GM18505 (cell line): Measurements from ENCODE around the gene PRAMEF12.
"Not testable (repeated sequence)": the region's sequence is repeated elsewhere in the genome, so short reads cannot be mapped to it uniquely, and the experiment has no call there.

Experiments
- ATAC-seq: cut with Tn5 transposase; IDR thresholded peaks from one replicate; pipeline ENCODE4 v1.9.1; 2021; ENCODE audit not compliant: unreplicated experiment
- POLR2A ChIP-seq: IDR thresholded peaks from 4 replicates; pipeline ENCODE4 v1.6.1; 2011; ENCODE audit warnings: borderline replicate concordance; ENCODE audit not compliant: insufficient read depth, insufficient read length; ENCODE audit errors: extremely low read depth

The PRAMEF12 gene

DNA sequence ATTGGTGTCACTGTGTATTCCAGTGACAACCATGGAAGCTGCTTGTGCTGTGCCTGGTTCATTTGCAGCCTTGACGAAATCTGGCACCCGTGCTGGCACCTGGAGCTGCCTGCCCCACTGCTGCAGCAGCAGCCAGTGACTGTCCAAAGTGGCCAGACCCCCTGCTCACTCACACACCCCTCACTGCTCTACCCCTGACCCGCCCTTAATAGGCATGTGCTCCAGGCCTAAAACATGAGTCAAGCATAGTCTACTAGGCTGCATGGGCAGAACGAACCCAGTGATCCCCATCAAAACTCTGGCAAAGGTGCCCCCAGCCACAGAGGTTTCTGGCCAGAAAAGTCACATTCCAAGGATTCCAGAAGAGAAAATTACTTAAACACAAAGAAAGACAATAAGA, 25.4 kb downstream of the PRAMEF12 start:
- TF ChIP-seq POLR2A, result no peak
- no peak for ATAC-seq

GRCh38 chr1:12799730-12800129, 26.2 kb downstream of the PRAMEF12 start:
- TF ChIP-seq POLR2A, result no peak
- ATAC-seq, result no peak

- ATAC-seq, result no peak
- no peak for TF ChIP-seq POLR2A
These were observed 36.4 kb downstream of the PRAMEF12 start for GRCh38 chr1:12809933-12810332.

GRCh38 chr1:12810691-12811408, 37.3 kb downstream of the PRAMEF12 start:
- ATAC-seq, result no peak
- TF ChIP-seq POLR2A, result no peak

GRCh38 chr1:12811409-12811784, 37.9 kb downstream of the PRAMEF12 start:
- no peak for ATAC-seq
- no peak for TF ChIP-seq POLR2A

- ATAC-seq, result not testable (repeated sequence)
These were observed 45.5 kb downstream of the PRAMEF12 start for GRCh38 chr1:12819061-12819460.
